H9 (cell line): ENCODE data around the gene ATP8B4. TPM values are rescaled to one million over a fixed set of nuclear protein-coding genes. Genes with fewer than 3 reads are reported as not detected.

Experiments
- DNase-seq: peaks from one replicate; pipeline ENCODE4 v3.0.0-alpha.2; 2017
- H2AFZ ChIP-seq: one replicate; pipeline ENCODE4 v1.6.1; 2013; ENCODE audit warnings: mild to moderate bottlenecking, low read length, control low read depth, moderate library complexity
- H2AK5ac ChIP-seq: 2 replicates; pipeline ENCODE4 v1.6.1; 2013; ENCODE audit warnings: low read length, control low read depth, mixed read lengths; ENCODE audit not compliant: insufficient read length
- H2BK120ac ChIP-seq: one replicate; pipeline ENCODE4 v1.6.1; 2013; ENCODE audit warnings: low read depth, mild to moderate bottlenecking, low read length, control low read depth, inconsistent platforms; ENCODE audit not compliant: poor library complexity, severe bottlenecking
- H2BK12ac ChIP-seq: 2 replicates; pipeline ENCODE4 v1.6.1; 2013; ENCODE audit warnings: low read length, control low read depth, mixed read lengths, low read depth; ENCODE audit not compliant: insufficient read length
- H2BK15ac ChIP-seq: 2 replicates; pipeline ENCODE4 v1.6.1; 2013; ENCODE audit warnings: low read depth, low read length, control low read depth
- H2BK20ac ChIP-seq: one replicate; pipeline ENCODE4 v1.6.1; 2013; ENCODE audit warnings: low read depth, mild to moderate bottlenecking, low read length, control low read depth, inconsistent platforms; ENCODE audit not compliant: poor library complexity, severe bottlenecking
- H2BK5ac ChIP-seq: 2 replicates; pipeline ENCODE4 v1.6.1; 2013; ENCODE audit warnings: low read length, control low read depth, mixed read lengths; ENCODE audit not compliant: insufficient read length
- H3K14ac ChIP-seq: 2 replicates; pipeline ENCODE4 v1.6.1; 2013; ENCODE audit warnings: low read length, control low read depth; ENCODE audit not compliant: insufficient read depth
- H3K18ac ChIP-seq: 2 replicates; pipeline ENCODE4 v1.6.1; 2013; ENCODE audit warnings: low read depth, mild to moderate bottlenecking, mixed read lengths, low read length, control low read depth; ENCODE audit not compliant: insufficient read length
- H3K23ac ChIP-seq: 2 replicates; pipeline ENCODE4 v1.6.1; 2013; ENCODE audit warnings: low read length, control low read depth, mixed read lengths, low read depth; ENCODE audit not compliant: insufficient read length
- H3K23me2 ChIP-seq: 2 replicates; pipeline ENCODE4 v1.6.1; 2013; ENCODE audit warnings: low read depth, mild to moderate bottlenecking, mixed read lengths, low read length, control low read depth; ENCODE audit not compliant: insufficient read length, poor library complexity, severe bottlenecking
- H3K27ac ChIP-seq: 2 replicates; pipeline ENCODE4 v1.5.1; 2013; ENCODE audit warnings: low read length, control low read depth, mixed read lengths, low read depth; ENCODE audit not compliant: insufficient read length
- H3K27me3 ChIP-seq: 2 replicates; pipeline ENCODE4 v1.6.1; 2013; ENCODE audit warnings: low read length, control low read depth, inconsistent platforms; ENCODE audit not compliant: insufficient read depth
- H3K4ac ChIP-seq: 2 replicates; pipeline ENCODE4 v1.6.1; 2013; ENCODE audit warnings: low read depth, mild to moderate bottlenecking, control low read depth, inconsistent platforms, low read length, moderate library complexity
- H3K4me1 ChIP-seq: 2 replicates; pipeline ENCODE4 v1.6.1; 2013; ENCODE audit warnings: low read length, control low read depth, inconsistent platforms; ENCODE audit not compliant: insufficient read depth
- H3K4me2 ChIP-seq: 2 replicates; pipeline ENCODE4 v1.6.1; 2013; ENCODE audit warnings: low read length, control low read depth, mixed read lengths; ENCODE audit not compliant: insufficient read length, insufficient read depth
- H3K56ac ChIP-seq: 2 replicates; pipeline ENCODE4 v1.6.1; 2013; ENCODE audit warnings: low read depth, mild to moderate bottlenecking, mixed read lengths, low read length, control low read depth; ENCODE audit not compliant: insufficient read length
- H3K79me1 ChIP-seq: 2 replicates; pipeline ENCODE4 v1.6.1; 2013; ENCODE audit warnings: low read depth, mild to moderate bottlenecking, moderate library complexity, low read length, control low read depth, inconsistent platforms; ENCODE audit not compliant: insufficient read depth, poor library complexity, severe bottlenecking
- H3K79me2 ChIP-seq: 2 replicates; pipeline ENCODE4 v1.6.1; 2013; ENCODE audit warnings: low read length, control low read depth, inconsistent platforms; ENCODE audit not compliant: insufficient read depth
- H3K9ac ChIP-seq: 2 replicates; pipeline ENCODE4 v1.6.1; 2013; ENCODE audit warnings: low read length, control low read depth, mixed read lengths; ENCODE audit not compliant: insufficient read length; ENCODE audit errors: extremely low read depth
- H3K9me3 ChIP-seq: one replicate; pipeline ENCODE4 v1.6.1; 2013; ENCODE audit warnings: low read depth, low read length, inconsistent platforms; ENCODE audit not compliant: control insufficient read depth
- H3T11ph ChIP-seq: one replicate; pipeline ENCODE4 v1.6.1; 2013; ENCODE audit warnings: mild to moderate bottlenecking, low read length, control low read depth, inconsistent platforms
- H4K20me1 ChIP-seq: one replicate; pipeline ENCODE4 v1.6.1; 2013; ENCODE audit not compliant: control insufficient read depth, insufficient read length, insufficient read depth
- H4K5ac ChIP-seq: 2 replicates; pipeline ENCODE4 v1.6.1; 2013; ENCODE audit warnings: low read depth, mild to moderate bottlenecking, mixed read lengths, low read length, control low read depth; ENCODE audit not compliant: insufficient read length
- H4K8ac ChIP-seq: replicated peaks from 2 replicates; pipeline ENCODE4 v1.6.1; 2013; ENCODE audit warnings: low read length, control low read depth, mixed read lengths, low read depth; ENCODE audit not compliant: insufficient read length
- H4K91ac ChIP-seq: 2 replicates; pipeline ENCODE4 v1.6.1; 2013; ENCODE audit warnings: low read depth, mild to moderate bottlenecking, moderate library complexity, mixed read lengths, low read length, control low read depth; ENCODE audit not compliant: insufficient read length
- H3K27ac Mint-ChIP-seq, 3 experiments: 2 replicates in 2 of 3; 3 replicates in 1 of 3; pipeline ENCODE4 v1.8.0; 2020 to 2021; ENCODE audit warnings: mixed read lengths in 3 of 3, mild to moderate bottlenecking in 1 of 3, moderate library complexity in 1 of 3
- H3K27me3 Mint-ChIP-seq: 2 replicates; pipeline ENCODE4 v1.8.0; 2021; ENCODE audit warnings: low read depth, mild to moderate bottlenecking, moderate library complexity, mixed read lengths
- H3K36me3 Mint-ChIP-seq, 3 experiments: 2 replicates in 2 of 3; 3 replicates in 1 of 3; pipeline ENCODE4 v1.8.0; 2020 to 2021; ENCODE audit warnings: low read depth in 3 of 3, mixed read lengths in 3 of 3; ENCODE audit not compliant: insufficient read depth in 1 of 3
- H3K4me1 Mint-ChIP-seq, 2 experiments: 2 replicates each; pipeline ENCODE4 v1.8.0; 2020; ENCODE audit warnings: mixed read lengths in 2 of 2
- H3K4me3 Mint-ChIP-seq, 2 experiments: 2 replicates in 1 of 2; 3 replicates in 1 of 2; pipeline ENCODE4 v1.8.0; 2020 to 2021; ENCODE audit warnings: mild to moderate bottlenecking in 2 of 2, mixed read lengths in 2 of 2, moderate library complexity in 1 of 2
- H3K9me3 Mint-ChIP-seq, 2 experiments: 2 replicates in 1 of 2; 3 replicates in 1 of 2; pipeline ENCODE4 v1.8.0; 2020; ENCODE audit warnings: mild to moderate bottlenecking in 2 of 2, mixed read lengths in 2 of 2, moderate library complexity in 1 of 2
- CTCF ChIP-seq: fragments of 200-600 bp; sonication (generic); conservative IDR thresholded peaks from 3 replicates; pipeline ENCODE4 v1.8.0; 2021; ENCODE audit warnings: antibody characterized with exemption, mild to moderate bottlenecking
- WGBS: extraction: QIAGEN DNeasy Blood & Tissue Kit; methylation state at CpG from one replicate; pipeline ENCODE4 v1.1.7; 2013; ENCODE audit warnings: missing lambda C conversion rate, low lambda C conversion rate, mixed read lengths; ENCODE audit not compliant: insufficient read length; ENCODE audit errors: extremely low coverage; 5-methylcytosine and 5-hydroxymethylcytosine counted together
- total RNA-seq: library from RNA; stranded (reverse); gene quantifications from 2 replicates; pipeline ENCODE4 v1.2.1, GENCODE V29; 2021

The ATP8B4 gene
- total RNA-seq, 1 experiment from 2014 or later = 0.52 TPM

- Histone ChIP-seq H2BK20ac (no peak overlapping the region), H4K91ac (no peak overlapping the region), H4K8ac (no peak overlapping the region), H2BK5ac (no peak overlapping the region), H3K9ac (no peak overlapping the region), H3K79me2 (no peaks in the 10 kb centered on the region), H3T11ph (no peak overlapping the region), H3K4me1 (no peaks in the 10 kb centered on the region), H2AK5ac (no peak overlapping the region), H2BK120ac (no peak overlapping the region), H3K79me1 (no peaks in the 10 kb centered on the region), H2BK15ac (no peak overlapping the region), H3K23ac (no peak overlapping the region), H4K20me1 (no peaks in the 10 kb centered on the region), H3K18ac (no peak overlapping the region), H3K14ac (no peak overlapping the region), H3K27ac (no peak overlapping the region), H3K56ac (no peak overlapping the region), H3K23me2 (no peaks in the 10 kb centered on the region), H3K27me3 (no peaks in the 10 kb centered on the region), H2BK12ac (no peak overlapping the region), H3K9me3 (no peaks in the 10 kb centered on the region), H4K5ac (no peak overlapping the region), H3K4ac (no peak overlapping the region), H3K4me2 (no peak overlapping the region), H2AFZ (no peak overlapping the region)
- Mint-ChIP-seq H3K9me3 (no peaks in the 10 kb centered on the region), H3K4me3 (no peak overlapping the region), H3K4me1 (no peaks in the 10 kb centered on the region), H3K27me3 (no peaks in the 10 kb centered on the region), H3K36me3 (no peaks in the 10 kb centered on the region), H3K27ac (no peak overlapping the region)
- TF ChIP-seq CTCF = no peak
- no CpG with 5 or more reads among the region's 2 CpGs for WGBS
- no peak for DNase-seq
Measured at GRCh38 chr15:50016951-50017350, 102.1 kb downstream of the ATP8B4 start.
